PC-9 (cell line): ENCODE measurements around the gene AKT1. TPM values are rescaled to one million over a fixed set of nuclear protein-coding genes. Genes with fewer than 3 reads are reported as not detected.
A peak's percentile ranks its signal among the peaks of the same experiment; 100 is the strongest.

Source experiments
- BruUV-seq: library from RNA; stranded (reverse); fragments of 400-500 nt; replicated peaks from 2 replicates; lab custom pipeline; 2021; lab: Mats Ljungman, UMichigan
- CTCF ChIA-PET: fragments of 300-600 bp; sonication (Branson Sonifier 250); formaldehyde crosslinking; loops from one replicate; lab custom pipeline; 2022; ENCODE audit warnings: antibody characterized with exemption; lab: Charles Lee
- POLR2A ChIA-PET: fragments of 300-600 bp; sonication (Branson Sonifier 250); formaldehyde crosslinking; loops from one replicate; lab custom pipeline; 2022; ENCODE audit warnings: antibody characterized with exemption; ENCODE audit not compliant: unreplicated experiment; lab: Charles Lee
- DNase-seq, 2 experiments: peaks; one replicate each; pipeline versions ENCODE4 v3.0.0 to v3.0.0-alpha.2; 2015 to 2022; ENCODE audit warnings: mixed read lengths in 1 of 2
- H2AFZ ChIP-seq: fragments of 200-600 bp; sonication (generic); 2 replicates; pipeline ENCODE4 v1.8.1; 2017; ENCODE audit warnings: antibody characterized with exemption
- H3F3A ChIP-seq: fragments of 200-600 bp; sonication (generic); 2 replicates; pipeline ENCODE4 v1.8.1; 2017; ENCODE audit warnings: antibody characterized with exemption, mild to moderate bottlenecking, low read depth; ENCODE audit not compliant: insufficient read depth
- H3K27ac ChIP-seq: fragments of 200-600 bp; sonication (generic); 2 replicates; pipeline ENCODE4 v1.6.1; 2016; ENCODE audit warnings: mixed run types
- H3K27me3 ChIP-seq: fragments of 200-600 bp; sonication (generic); 2 replicates; pipeline ENCODE4 v1.6.1; 2016; ENCODE audit warnings: low read depth, mixed run types; ENCODE audit not compliant: insufficient read depth
- H3K36me3 ChIP-seq: fragments of 200-600 bp; sonication (generic); 2 replicates; pipeline ENCODE4 v1.6.1; 2016; ENCODE audit warnings: low read depth, mixed run types
- H3K4me1 ChIP-seq: fragments of 200-600 bp; sonication (generic); replicated peaks from 2 replicates; pipeline ENCODE4 v1.6.1; 2016; ENCODE audit warnings: mixed run types; ENCODE audit not compliant: insufficient read depth
- H3K4me2 ChIP-seq: fragments of 200-600 bp; sonication (generic); 2 replicates; pipeline ENCODE4 v1.6.1; 2017; ENCODE audit warnings: mixed run types
- H3K4me3 ChIP-seq: fragments of 200-600 bp; sonication (generic); 2 replicates; pipeline ENCODE4 v1.6.1; 2016; ENCODE audit warnings: mixed run types
- H3K79me2 ChIP-seq: fragments of 200-600 bp; sonication (generic); 2 replicates; pipeline ENCODE4 v1.6.1; 2017; ENCODE audit warnings: low read depth, mixed run types
- H3K9me2 ChIP-seq: fragments of 200-600 bp; sonication (generic); 2 replicates; pipeline ENCODE4 v1.8.1; 2017; ENCODE audit warnings: mild to moderate bottlenecking; ENCODE audit not compliant: insufficient read depth
- H3K9me3 ChIP-seq: fragments of 200-600 bp; sonication (generic); 2 replicates; pipeline ENCODE4 v1.8.1; 2016; ENCODE audit warnings: low read depth; ENCODE audit not compliant: insufficient read depth
- H4K20me1 ChIP-seq: fragments of 200-600 bp; sonication (generic); 2 replicates; pipeline ENCODE4 v1.8.1; 2017; ENCODE audit not compliant: insufficient read depth
- EZH2 ChIP-seq: fragments of 200-600 bp; sonication (generic); IDR thresholded peaks from 2 replicates; pipeline ENCODE4 v1.8.0; 2017; ENCODE audit warnings: antibody characterized with exemption, low read depth
- intact Hi-C: fragments of 100-400 bp; cut with micrococcal nuclease; formaldehyde crosslinking; loops from one replicate; pipeline ENCODE4 v1.10.0; 2022; ENCODE audit not compliant: unreplicated experiment
- total RNA-seq: library from RNA; stranded (reverse); gene quantifications from 2 replicates; pipeline ENCODE4 v1.2.3, GENCODE V29; 2021
- TF ChIP-seq, protein P1 (sequence below): fragments of 200-600 bp; sonication (generic); conservative IDR thresholded peaks from 2 replicates; pipeline ENCODE4 v1.6.1; 2017; ENCODE audit warnings: mixed run types, antibody characterized with exemption, mild to moderate bottlenecking, moderate library complexity

The AKT1 gene
- total RNA-seq, 1 experiment from 2014 or later: 107 TPM

DNA sequence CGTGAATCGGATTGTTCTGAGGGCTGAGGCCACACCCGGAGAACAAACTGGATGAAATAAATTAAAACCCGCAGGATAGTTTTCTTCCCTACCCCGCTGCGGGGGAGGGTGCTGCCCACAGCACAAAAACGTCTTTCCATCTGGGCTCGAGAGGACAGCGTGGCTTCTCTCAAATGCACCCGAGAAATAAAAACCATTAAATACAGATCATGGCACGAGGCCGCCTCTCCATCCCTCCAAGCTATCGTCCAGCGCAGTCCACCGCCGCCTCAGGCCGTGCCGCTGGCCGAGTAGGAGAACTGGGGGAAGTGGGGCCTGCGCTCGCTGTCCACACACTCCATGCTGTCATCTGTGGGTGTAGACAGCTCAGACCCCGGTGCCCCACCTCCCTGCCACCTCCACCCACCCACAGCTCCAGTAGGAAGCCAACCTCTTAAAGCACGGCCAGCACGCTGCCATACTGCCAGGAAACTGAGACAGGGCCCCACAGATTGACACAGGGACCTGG, 25.4 kb downstream of the AKT1 start:
- intact Hi-C loops: no loop called here
- H3K36me3 ChIP-seq: no peaks in the 10 kb centered on the region; the same call in 1 of the 2 replicates
- H2AFZ ChIP-seq: no peak overlapping the region
- H3F3A ChIP-seq: peaks cover 24% of the 10 kb centered on the region; the same call in 1 of the 2 replicates
- no peaks in the 10 kb centered on the region for H3K27me3 ChIP-seq
- no peaks in the 10 kb centered on the region for H3K9me2 ChIP-seq
- no TSS peak for BruUV-seq
- TF ChIP-seq, protein P1, sequence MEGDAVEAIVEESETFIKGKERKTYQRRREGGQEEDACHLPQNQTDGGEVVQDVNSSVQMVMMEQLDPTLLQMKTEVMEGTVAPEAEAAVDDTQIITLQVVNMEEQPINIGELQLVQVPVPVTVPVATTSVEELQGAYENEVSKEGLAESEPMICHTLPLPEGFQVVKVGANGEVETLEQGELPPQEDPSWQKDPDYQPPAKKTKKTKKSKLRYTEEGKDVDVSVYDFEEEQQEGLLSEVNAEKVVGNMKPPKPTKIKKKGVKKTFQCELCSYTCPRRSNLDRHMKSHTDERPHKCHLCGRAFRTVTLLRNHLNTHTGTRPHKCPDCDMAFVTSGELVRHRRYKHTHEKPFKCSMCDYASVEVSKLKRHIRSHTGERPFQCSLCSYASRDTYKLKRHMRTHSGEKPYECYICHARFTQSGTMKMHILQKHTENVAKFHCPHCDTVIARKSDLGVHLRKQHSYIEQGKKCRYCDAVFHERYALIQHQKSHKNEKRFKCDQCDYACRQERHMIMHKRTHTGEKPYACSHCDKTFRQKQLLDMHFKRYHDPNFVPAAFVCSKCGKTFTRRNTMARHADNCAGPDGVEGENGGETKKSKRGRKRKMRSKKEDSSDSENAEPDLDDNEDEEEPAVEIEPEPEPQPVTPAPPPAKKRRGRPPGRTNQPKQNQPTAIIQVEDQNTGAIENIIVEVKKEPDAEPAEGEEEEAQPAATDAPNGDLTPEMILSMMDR: no peak
- TF ChIP-seq EZH2: no peak
- H3K4me3 ChIP-seq: no peak overlapping the region
- no peak overlapping the region for H3K27ac ChIP-seq
- no peaks in the 10 kb centered on the region for H3K79me2 ChIP-seq
- no peaks in the 10 kb centered on the region for H4K20me1 ChIP-seq
- DNase-seq: no peak
- no peaks in the 10 kb centered on the region for H3K9me3 ChIP-seq
- H3K4me2 ChIP-seq: no peak overlapping the region
- ChIA-PET POLR2A (no interaction called here), CTCF (interaction anchor here (0.7 kb wide), 1 partner anchor 505 kb away, joined by 4 read pairs; no protein-coding TSS in a partner anchor)
- peaks cover 3% of the 10 kb centered on the region; the same call in 1 of the 2 replicates for H3K4me1 ChIP-seq

- intact Hi-C loops: loop anchor here (5.0 kb wide), 1 partner anchor 278 kb away; no protein-coding TSS in a partner anchor
- H3F3A ChIP-seq: peaks cover 24% of the 10 kb centered on the region; the same call in 1 of the 2 replicates
Observed at GRCh38 chr14:104769324-104770071, 26.1 kb downstream of the AKT1 start.

More at GRCh38 chr14:104769324-104770071, 26.1 kb downstream of the AKT1 start:
- Histone ChIP-seq H3K27ac (no peak overlapping the region), H3K79me2 (no peaks in the 10 kb centered on the region), H3K4me2 (no peak overlapping the region), H3K4me3 (no peak overlapping the region), H2AFZ (no peak overlapping the region), H3K9me2 (no peaks in the 10 kb centered on the region), H4K20me1 (no peaks in the 10 kb centered on the region), H3K9me3 (no peaks in the 10 kb centered on the region), H3K36me3 (no peaks in the 10 kb centered on the region; the same call in 1 of the 2 replicates), H3K4me1 (peaks cover 3% of the 10 kb centered on the region; the same call in 1 of the 2 replicates), H3K27me3 (no peaks in the 10 kb centered on the region)
- DNase-seq: no peak
- TSS peak; percentile 58 for BruUV-seq
- ChIA-PET CTCF (interaction anchor here (1.0 kb wide), 1 partner anchor 199 kb away, joined by 3 read pairs; no protein-coding TSS in a partner anchor), POLR2A (no interaction called here)
- TF ChIP-seq, protein P1: no peak
- TF ChIP-seq EZH2: no peak
